H1 (cell line): ENCODE data around the gene LAMA4. TPM values are rescaled to one million over a fixed set of nuclear protein-coding genes. Genes with fewer than 3 reads are reported as not detected.

Experiments
- EP300 ChIP-seq, 2 experiments: IDR thresholded peaks; 1 replicate in 1 of 2; 2 replicates in 1 of 2; pipeline ENCODE4 v1.6.1; 2011 to 2012; ENCODE audit warnings: low read depth in 2 of 2, low read length in 2 of 2, mild to moderate bottlenecking in 2 of 2, borderline replicate concordance in 1 of 2, inconsistent platforms in 1 of 2, moderate library complexity in 1 of 2
- MAFK ChIP-seq: IDR thresholded peaks from 2 replicates; pipeline ENCODE4 v1.6.1; 2012; ENCODE audit warnings: low read depth, mild to moderate bottlenecking, improper control_type of control experiment, low read length
- SRF ChIP-seq: IDR thresholded peaks from 2 replicates; pipeline ENCODE4 v1.6.1; 2011; ENCODE audit warnings: mild to moderate bottlenecking, low read depth, low read length, moderate library complexity
- SUZ12 ChIP-seq: fragments of 200-600 bp; sonication (generic); IDR thresholded peaks from 2 replicates; pipeline ENCODE4 v1.6.1; 2012; ENCODE audit warnings: mild to moderate bottlenecking, inconsistent platforms, low read length, moderate library complexity, mixed read lengths
- ZNF274 ChIP-seq: IDR thresholded peaks from 2 replicates; pipeline ENCODE4 v1.7.0; 2012; ENCODE audit warnings: low read length, borderline replicate concordance; ENCODE audit errors: extremely low read depth
- polyA plus RNA-seq, 7 experiments: library from polyadenylated mRNA; depleted of rRNA in 3 of 7; stranded (reverse) in 5 of 7; unstranded in 2 of 7; fragments of >200 nt in 5 of 7; fragments of 200-250 nt in 2 of 7; gene quantifications; 1 replicate in 5 of 7; 2 replicates in 1 of 7; 4 replicates in 1 of 7; pipeline versions ENCODE4 v1.2.1 to v1.2.3, GENCODE V29; 2011 to 2013; ENCODE audit warnings: missing spikeins in 2 of 7, mixed read lengths in 2 of 7
- total RNA-seq: library from RNA; stranded (reverse); fragmentation: NEBNext Ultra II Directional; extraction: Animal tissue kit (Norgen Biotek cat#: 25700); gene quantifications from 2 replicates; pipeline ENCODE4 v1.2.1, GENCODE V29; 2021
- TF ChIP-seq, protein P1 (sequence below): IDR thresholded peaks from 2 replicates; pipeline ENCODE4 v1.6.1; 2012; ENCODE audit warnings: inconsistent platforms

The LAMA4 gene
- total and polyA plus RNA-seq, 2 of the 8 experiments (the other 6 are each of a cell fraction or from before 2014, with no cell fraction given) = 0.95 to 1.5 TPM

GRCh38 chr6:112232845-112233256 is 21.5 kb downstream of the LAMA4 start (continued):
- TF ChIP-seq, protein P1, sequence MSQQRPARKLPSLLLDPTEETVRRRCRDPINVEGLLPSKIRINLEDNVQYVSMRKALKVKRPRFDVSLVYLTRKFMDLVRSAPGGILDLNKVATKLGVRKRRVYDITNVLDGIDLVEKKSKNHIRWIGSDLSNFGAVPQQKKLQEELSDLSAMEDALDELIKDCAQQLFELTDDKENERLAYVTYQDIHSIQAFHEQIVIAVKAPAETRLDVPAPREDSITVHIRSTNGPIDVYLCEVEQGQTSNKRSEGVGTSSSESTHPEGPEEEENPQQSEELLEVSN = no peak
- TF ChIP-seq EP300 (IDR thresholded peaks at IDR 0.05; ENCODE audit: borderline replicate concordance in 1 of 2, low read depth in 2 of 2, low read length in 2 of 2) (no peak), ZNF274 (no peak), MAFK (no peak), SUZ12 (no peak), SRF (no peak)
